SIG-M5 treated with dmso at 0.1 percent for 504 hours (cell line): Measurements from ENCODE around the gene FOXP1.

ENCODE experiments used
- DNase-seq: peaks from one replicate; lab custom pipeline; 2025; ENCODE audit not compliant: unreplicated experiment; lab: John Stamatoyannopoulos, UW

Gene FOXP1

GRCh38 chr3:71406972-71407810 is 176.3 kb downstream of the FOXP1 start:
- no peak for DNase-seq

GRCh38 chr3:71402911-71403310 is 180.6 kb downstream of the FOXP1 start:
- DNase-seq: no peak

- no peak for DNase-seq
Observed at GRCh38 chr3:71402280-71402679, 181.2 kb downstream of the FOXP1 start.

GRCh38 chr3:71401695-71402231 is 181.8 kb downstream of the FOXP1 start:
- DNase-seq: no peak

GRCh38 chr3:71400986-71401451 is 182.5 kb downstream of the FOXP1 start:
- DNase-seq: no peak

- no peak for DNase-seq
Observed at GRCh38 chr3:71399478-71399877, 184.1 kb downstream of the FOXP1 start.

- no peak for DNase-seq
Observed at GRCh38 chr3:71398157-71398836, 185.2 kb downstream of the FOXP1 start.

GRCh38 chr3:71397726-71398125 is 185.8 kb downstream of the FOXP1 start:
- no peak for DNase-seq

GRCh38 chr3:71397046-71397445 is 186.5 kb downstream of the FOXP1 start:
- peak; percentile 46 for DNase-seq

- DNase-seq: no peak
Observed at GRCh38 chr3:71395927-71396695, 187.4 kb downstream of the FOXP1 start.

GRCh38 chr3:71395470-71395869 is 188.1 kb downstream of the FOXP1 start:
- DNase-seq: no peak

- no peak for DNase-seq
Observed at GRCh38 chr3:71393745-71394144, 189.8 kb downstream of the FOXP1 start.

GRCh38 chr3:71393093-71393492 is 190.4 kb downstream of the FOXP1 start:
- no peak for DNase-seq

- DNase-seq: peak; percentile 54
Observed at GRCh38 chr3:71392251-71392650, 191.3 kb downstream of the FOXP1 start.

- DNase-seq: no peak
Observed at GRCh38 chr3:71391361-71391760, 192.2 kb downstream of the FOXP1 start.

GRCh38 chr3:71389911-71390573 is 193.5 kb downstream of the FOXP1 start:
- DNase-seq: no peak

GRCh38 chr3:71389191-71389590 is 194.3 kb downstream of the FOXP1 start:
- no peak for DNase-seq

GRCh38 chr3:71388535-71389120 is 194.9 kb downstream of the FOXP1 start:
- no peak for DNase-seq

GRCh38 chr3:71387586-71387985 is 195.9 kb downstream of the FOXP1 start:
- DNase-seq: no peak
